CD14-positive monocyte (primary cell): ENCODE data around the gene PRR14. TPM values are rescaled to one million over a fixed set of nuclear protein-coding genes. Genes with fewer than 3 reads are reported as not detected.

Source experiments
- DNase-seq, 3 donors: peaks; one replicate each; pipeline ENCODE4 v3.0.0-alpha.2; 2011 to 2022
- H2AFZ ChIP-seq: 2 replicates; pipeline ENCODE4 v1.6.0; 2012; ENCODE audit warnings: mild to moderate bottlenecking, low read depth, low read length, inconsistent platforms; ENCODE audit not compliant: insufficient read depth, poor library complexity, severe bottlenecking
- H3K27ac ChIP-seq, 2 donors: 1 replicate in 1 of 2; 2 replicates in 1 of 2; pipeline ENCODE4 v1.5.1; 2012 to 2013; ENCODE audit warnings: low read length in 2 of 2, control low read depth in 1 of 2, inconsistent platforms in 1 of 2, low read depth in 1 of 2, mild to moderate bottlenecking in 1 of 2
- H3K27me3 ChIP-seq, 2 donors: one replicate each; pipeline versions ENCODE4 v1.6.0 to v1.6.1; 2011 to 2013; ENCODE audit warnings: low read length in 2 of 2; ENCODE audit not compliant: control insufficient read depth in 2 of 2, insufficient read depth in 2 of 2
- H3K36me3 ChIP-seq, 2 donors: replicated peaks in 1 of 2; 1 replicate in 1 of 2; 2 replicates in 1 of 2; pipeline versions ENCODE4 v1.5.1 to v1.6.1; 2012 to 2013; ENCODE audit warnings: low read length in 2 of 2, control low read depth in 1 of 2, inconsistent platforms in 1 of 2, mild to moderate bottlenecking in 1 of 2; ENCODE audit not compliant: insufficient read depth in 2 of 2, control insufficient read depth in 1 of 2
- H3K4me1 ChIP-seq, 2 donors: 1 replicate in 1 of 2; 2 replicates in 1 of 2; pipeline versions ENCODE4 v1.5.1 to v1.6.1; 2012 to 2013; ENCODE audit warnings: low read length in 2 of 2, control low read depth in 1 of 2, inconsistent platforms in 1 of 2, mild to moderate bottlenecking in 1 of 2, moderate library complexity in 1 of 2; ENCODE audit not compliant: insufficient read depth in 2 of 2, control insufficient read depth in 1 of 2
- H3K4me2 ChIP-seq: replicated peaks from 2 replicates; pipeline ENCODE3; 2012; ENCODE audit warnings: low read length, moderate library complexity, mild to moderate bottlenecking; ENCODE audit not compliant: poor library complexity, severe bottlenecking; ENCODE audit errors: extremely low read depth
- H3K4me3 ChIP-seq, 3 experiments: fragments of 200-600 bp in 1 of 3; sonication (generic) in 1 of 3; replicated peaks in 1 of 3; 1 replicate in 2 of 3; 2 replicates in 1 of 3; pipeline ENCODE4 v1.5.1; 2011 to 2013; ENCODE audit warnings: low read length in 3 of 3, mild to moderate bottlenecking in 3 of 3, control low read depth in 2 of 3, low read depth in 2 of 3, inconsistent platforms in 1 of 3, moderate library complexity in 1 of 3
- H3K79me2 ChIP-seq: 2 replicates; pipeline ENCODE4 v1.6.0; 2012; ENCODE audit warnings: mild to moderate bottlenecking, control low read depth, inconsistent platforms, low read length, moderate library complexity; ENCODE audit not compliant: insufficient read depth
- H3K9ac ChIP-seq: 2 replicates; pipeline ENCODE4 v1.6.0; 2017; ENCODE audit warnings: low read length, mild to moderate bottlenecking; ENCODE audit not compliant: insufficient read depth, poor library complexity, severe bottlenecking
- H3K9me3 ChIP-seq, 2 donors: replicated peaks in 1 of 2; 1 replicate in 1 of 2; 2 replicates in 1 of 2; pipeline versions ENCODE4 v1.5.1 to v1.6.1; 2012 to 2013; ENCODE audit warnings: low read length in 2 of 2, control low read depth in 1 of 2; ENCODE audit not compliant: control insufficient read depth in 1 of 2, insufficient read depth in 1 of 2
- H4K20me1 ChIP-seq: 2 replicates; pipeline ENCODE4 v1.6.0; 2012; ENCODE audit warnings: mild to moderate bottlenecking, low read length, control low read depth, moderate library complexity; ENCODE audit not compliant: insufficient read depth
- H3K27ac Mint-ChIP-seq, 7 donors: one replicate each; pipeline ENCODE4 v1.8.0; 2020; ENCODE audit warnings: mild to moderate bottlenecking in 7 of 7, mixed read lengths in 7 of 7, moderate library complexity in 6 of 7, inconsistent platforms in 2 of 7
- H3K27me3 Mint-ChIP-seq, 3 donors: one replicate each; pipeline ENCODE4 v1.8.0; 2021 to 2022; ENCODE audit warnings: low read depth in 3 of 3, mild to moderate bottlenecking in 3 of 3, mixed read lengths in 3 of 3, moderate library complexity in 3 of 3, inconsistent platforms in 1 of 3
- H3K36me3 Mint-ChIP-seq, 2 donors: one replicate each; pipeline ENCODE4 v1.8.0; 2020; ENCODE audit warnings: mixed read lengths in 2 of 2, inconsistent platforms in 1 of 2, mild to moderate bottlenecking in 1 of 2
- H3K4me1 Mint-ChIP-seq: one replicate; pipeline ENCODE4 v1.8.0; 2020; ENCODE audit warnings: mild to moderate bottlenecking, mixed read lengths
- H3K4me3 Mint-ChIP-seq, 2 donors: one replicate each; pipeline ENCODE4 v1.8.0; 2020; ENCODE audit warnings: mild to moderate bottlenecking in 2 of 2, mixed read lengths in 2 of 2, moderate library complexity in 1 of 2
- H3K9me3 Mint-ChIP-seq, 7 donors: one replicate each; pipeline ENCODE4 v1.8.0; 2020 to 2022; ENCODE audit warnings: mixed read lengths in 7 of 7, mild to moderate bottlenecking in 6 of 7, moderate library complexity in 6 of 7, inconsistent platforms in 2 of 7
- CTCF ChIP-seq: fragments of 200-600 bp; IDR thresholded peaks from one replicate; pipeline ENCODE4 v1.8.0; 2022; ENCODE audit warnings: antibody characterized with exemption, mild to moderate bottlenecking
- WGBS: methylation state at CpG from one replicate; pipeline ENCODE4 v1.1.5; 2013; ENCODE audit warnings: missing lambda C conversion rate; ENCODE audit not compliant: insufficient coverage; 5-methylcytosine and 5-hydroxymethylcytosine counted together
- intact Hi-C, 2 donors: fragments of 100-400 bp; cut with micrococcal nuclease; formaldehyde crosslinking; loops; one replicate each; pipeline versions ENCODE4 v1.15.0 to v1.15.1; 2023
- polyA plus RNA-seq, 3 donors: library from polyadenylated mRNA; depleted of rRNA in 1 of 3; unstranded in 2 of 3; stranded (reverse) in 1 of 3; fragments of 300-500 nt in 2 of 3; fragments of >200 nt in 1 of 3; fragmentation: Illumina TruSeq in 2 of 3; gene quantifications; 1 replicate in 2 of 3; 2 replicates in 1 of 3; pipeline ENCODE4 v1.2.3, GENCODE V29; 2012 to 2021

Gene PRR14
- polyA plus RNA-seq, 3 donors: 6.1 to 32.6 (median 10.4) TPM

GRCh38 chr16:30660424-30661261 lies 9.9 kb downstream of the PRR14 start:
- H4K20me1 ChIP-seq: peaks cover 61% of the 10 kb centered on the region
- intact Hi-C loops: no loop called here

More at GRCh38 chr16:30660424-30661261, 9.9 kb downstream of the PRR14 start:
- peaks cover 0 to 1% (median 0%) of the 10 kb centered on the region in 3 donors for H3K27me3 Mint-ChIP-seq
- DNase-seq: peak; percentile 65 to 88 (median 74)
- H3K4me3 Mint-ChIP-seq: peak overlapping the region; percentile 84 to 87
- H3K4me1 ChIP-seq: peaks cover 33 to 45% of the 10 kb centered on the region in 2 donors
- 31% methylated on average over 17 of the region's 21 CpGs for WGBS
- H3K79me2 ChIP-seq: peaks cover 58% of the 10 kb centered on the region
- H3K27me3 ChIP-seq: no peaks in the 10 kb centered on the region
- H3K36me3 ChIP-seq: peaks cover 50 to 61% of the 10 kb centered on the region in 2 donors
- no peak overlapping the region for H2AFZ ChIP-seq
- peak overlapping the region; percentile 80 to 99 (median 86) for H3K4me3 ChIP-seq
- peak overlapping the region; percentile 79 to 94 (median 89) for H3K27ac Mint-ChIP-seq
- H3K4me1 Mint-ChIP-seq: peaks cover 42% of the 10 kb centered on the region
- H3K9me3 Mint-ChIP-seq: peaks cover 0 to 2% (median 0%) of the 10 kb centered on the region in 7 donors
- H3K36me3 Mint-ChIP-seq: peaks cover 55 to 62% of the 10 kb centered on the region in 2 donors
- peak overlapping the region; percentile 77 to 99 for H3K27ac ChIP-seq
- peak overlapping the region; percentile 99 for H3K4me2 ChIP-seq
- peak overlapping the region; percentile 95 for H3K9ac ChIP-seq
- H3K9me3 ChIP-seq: no peaks in the 10 kb centered on the region
- TF ChIP-seq CTCF: no peak
